Caki2 (cell line): ENCODE measurements around the gene PRSS16. TPM values are rescaled to one million over a fixed set of nuclear protein-coding genes. Genes with fewer than 3 reads are reported as not detected.
A peak's percentile ranks its signal among the peaks of the same experiment; 100 is the strongest.

Experiments
- DNase-seq: peaks from one replicate; pipeline ENCODE4 v3.0.0-alpha.2; 2015; ENCODE audit warnings: low read depth
- in situ Hi-C: cut with HindIII; loops from 2 replicates; pipeline ENCODE4 v1.10.0; 2016; ENCODE audit warnings: low sequenced_read_pairs, low pct_unique_long_range_greater_than_20kb, mixed read lengths
- total RNA-seq: library from RNA; depleted of rRNA; stranded (reverse); fragments of >200 nt; shearing (Covaris generic); gene quantifications from 2 replicates; pipeline ENCODE4 v1.2.3, GENCODE V29; 2014; ENCODE audit warnings: low replicate concordance; rRNA removed

PRSS16 gene
- total RNA-seq, 1 experiment from 2014 or later: 14.3 TPM

DNA sequence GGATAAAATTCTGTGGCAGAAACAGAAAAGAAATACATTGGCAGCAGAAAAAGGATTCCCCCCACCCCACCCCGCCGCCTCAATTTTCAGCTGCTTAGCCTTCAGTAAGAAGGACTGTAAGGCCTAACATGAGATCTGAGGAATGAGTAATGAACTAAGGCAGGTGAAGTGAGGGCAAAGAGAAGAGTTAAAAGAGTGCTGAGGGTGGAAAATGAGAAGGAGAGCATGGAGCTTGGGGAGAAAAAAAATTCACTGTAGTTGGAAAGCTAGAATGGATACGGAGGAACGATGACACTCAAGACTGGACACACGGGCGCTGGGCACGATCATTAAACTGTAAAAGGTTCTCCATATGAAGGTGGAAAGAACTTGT, 50.0 kb downstream of the PRSS16 start:
- in situ Hi-C loops: no loop called here

GRCh38 chr6:27297857-27298730, 50.6 kb downstream of the PRSS16 start:
- DNase-seq: peak; percentile 82

More for the DNA sequence above, 50.0 kb downstream of the PRSS16 start:
- no peak for DNase-seq

GRCh38 chr6:27303613-27304272, 56.2 kb downstream of the PRSS16 start:
- DNase-seq: no peak
- in situ Hi-C loops: no loop called here

More at GRCh38 chr6:27297857-27298730, 50.6 kb downstream of the PRSS16 start:
- in situ Hi-C loops: no loop called here

Other genes with a start within 250 kb of the PRSS16 start
- gene POM121L2, start 64.6 kb downstream of the PRSS16 start, total RNA-seq: not detected in 2 replicates
- gene ZNF391, start 141.1 kb downstream of the PRSS16 start, total RNA-seq: 0.06 and 4.0 TPM in 2 replicates
- 13.2 and 13.8 TPM in 2 replicates for gene ZNF184, start 225.4 kb downstream of the PRSS16 start, total RNA-seq